OCI-LY7 (cell line): Measurements from ENCODE around the gene GNAZ.

Experiments used
- CTCF ChIP-seq: fragments of 200-600 bp; sonication (generic); conservative IDR thresholded peaks from 2 replicates; pipeline ENCODE4 v1.5.1; 2014; ENCODE audit warnings: mild to moderate bottlenecking, antibody characterized with exemption, low read length, moderate library complexity, mixed read lengths
- EZH2phosphoT487 ChIP-seq: fragments of 200-600 bp; sonication (generic); IDR thresholded peaks from 2 replicates; pipeline ENCODE4 v1.6.1; 2018; ENCODE audit warnings: low read depth, borderline replicate concordance, mild to moderate bottlenecking, mixed run types, antibody characterized with exemption, low read length, moderate library complexity, mixed read lengths

GRCh38 chr22:23066200-23067022, 3.9 kb upstream of the GNAZ start:
- TF ChIP-seq CTCF (no peak), EZH2phosphoT487 (no peak)
